PC-3 (cell line): ENCODE measurements around the gene IL1R1.

Experiments
- EZH2 ChIP-seq: fragments of 300-600 bp; sonication (generic); IDR thresholded peaks from one replicate; pipeline ENCODE4 v1.6.1; 2017; ENCODE audit warnings: antibody characterized with exemption, mild to moderate bottlenecking, low read length; ENCODE audit not compliant: unreplicated experiment
- EZH2phosphoT487 ChIP-seq: fragments of 300-600 bp; sonication (generic); IDR thresholded peaks from 2 replicates; pipeline ENCODE4 v1.6.1; 2018; ENCODE audit warnings: mild to moderate bottlenecking, antibody characterized with exemption, low read length, borderline replicate concordance
- TF ChIP-seq, protein P1 (sequence below): fragments of 300-600 bp; sonication (generic); conservative IDR thresholded peaks from 2 replicates; pipeline ENCODE4 v1.5.1; 2017; ENCODE audit warnings: antibody characterized with exemption, low read depth, mild to moderate bottlenecking, low read length

DNA sequence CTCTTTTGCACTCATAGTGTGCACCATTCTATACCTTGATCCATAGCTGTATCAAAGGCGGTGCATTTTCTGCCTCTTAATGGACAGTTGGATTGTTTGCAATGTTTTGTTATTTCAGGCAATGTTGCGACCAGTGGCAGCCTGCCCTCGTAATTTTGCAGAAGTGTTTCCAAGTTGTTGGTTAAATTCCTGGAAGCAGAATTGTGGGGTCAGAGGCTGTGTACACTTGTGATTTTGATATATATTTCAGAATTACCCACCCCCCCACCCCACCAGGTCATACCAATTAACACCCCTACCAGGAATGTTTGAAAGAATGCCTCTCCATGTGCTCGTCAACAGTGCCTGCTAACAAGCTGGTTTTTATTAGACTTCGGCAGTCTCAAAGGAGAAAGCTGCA is 32.4 kb upstream of the IL1R1 start:
- TF ChIP-seq EZH2phosphoT487 = no peak
- no peak for TF ChIP-seq EZH2
- TF ChIP-seq, protein P1, sequence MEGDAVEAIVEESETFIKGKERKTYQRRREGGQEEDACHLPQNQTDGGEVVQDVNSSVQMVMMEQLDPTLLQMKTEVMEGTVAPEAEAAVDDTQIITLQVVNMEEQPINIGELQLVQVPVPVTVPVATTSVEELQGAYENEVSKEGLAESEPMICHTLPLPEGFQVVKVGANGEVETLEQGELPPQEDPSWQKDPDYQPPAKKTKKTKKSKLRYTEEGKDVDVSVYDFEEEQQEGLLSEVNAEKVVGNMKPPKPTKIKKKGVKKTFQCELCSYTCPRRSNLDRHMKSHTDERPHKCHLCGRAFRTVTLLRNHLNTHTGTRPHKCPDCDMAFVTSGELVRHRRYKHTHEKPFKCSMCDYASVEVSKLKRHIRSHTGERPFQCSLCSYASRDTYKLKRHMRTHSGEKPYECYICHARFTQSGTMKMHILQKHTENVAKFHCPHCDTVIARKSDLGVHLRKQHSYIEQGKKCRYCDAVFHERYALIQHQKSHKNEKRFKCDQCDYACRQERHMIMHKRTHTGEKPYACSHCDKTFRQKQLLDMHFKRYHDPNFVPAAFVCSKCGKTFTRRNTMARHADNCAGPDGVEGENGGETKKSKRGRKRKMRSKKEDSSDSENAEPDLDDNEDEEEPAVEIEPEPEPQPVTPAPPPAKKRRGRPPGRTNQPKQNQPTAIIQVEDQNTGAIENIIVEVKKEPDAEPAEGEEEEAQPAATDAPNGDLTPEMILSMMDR = no peak
